HCT116 (cell line): Measurements from ENCODE around the gene MLXIPL. TPM values are rescaled to one million over a fixed set of nuclear protein-coding genes. Genes with fewer than 3 reads are reported as not detected.

Source experiments
- CBX3 ChIP-seq: IDR thresholded peaks from 2 replicates; pipeline ENCODE4 v1.6.1; 2012; ENCODE audit warnings: low read depth
- FOSL1 ChIP-seq: IDR thresholded peaks from 2 replicates; pipeline ENCODE4 v1.6.1; 2012; ENCODE audit warnings: low read depth
- POLR2AphosphoS5 ChIP-seq: IDR thresholded peaks from 2 replicates; pipeline ENCODE4 v1.6.1; 2011; ENCODE audit warnings: mild to moderate bottlenecking, low read depth, low read length, moderate library complexity
- REST ChIP-seq: IDR thresholded peaks from 2 replicates; pipeline ENCODE4 v1.6.1; 2012; ENCODE audit warnings: low read depth
- TCF7L2 ChIP-seq: IDR thresholded peaks from 2 replicates; pipeline ENCODE4 v1.7.0; 2011; ENCODE audit warnings: borderline replicate concordance, inconsistent platforms; ENCODE audit not compliant: insufficient read depth, insufficient read length; ENCODE audit errors: extremely low read depth
- YY1 ChIP-seq: IDR thresholded peaks from 2 replicates; pipeline ENCODE4 v1.6.1; 2011; ENCODE audit warnings: low read length, low read depth, moderate library complexity, mild to moderate bottlenecking; ENCODE audit not compliant: insufficient replicate concordance; ENCODE audit errors: extremely low read depth
- total RNA-seq: library from RNA; stranded (reverse); gene quantifications from one replicate; pipeline ENCODE4 v1.2.1, GENCODE V29; 2021; ENCODE audit not compliant: unreplicated experiment
- TF ChIP-seq, protein P1 (sequence below), 3 experiments: fragments of 200-600 bp in 1 of 3; sonication (generic) in 1 of 3; IDR thresholded peaks in 2 of 3; conservative IDR thresholded peaks in 1 of 3; 2 replicates each; pipeline ENCODE4 v1.5.1; 2012 to 2017; ENCODE audit warnings: low read depth in 2 of 3, low read length in 2 of 3, antibody characterized with exemption in 1 of 3, borderline replicate concordance in 1 of 3, control low read depth in 1 of 3, mild to moderate bottlenecking in 1 of 3, mixed read lengths in 1 of 3, mixed run types in 1 of 3, moderate library complexity in 1 of 3; ENCODE audit not compliant: insufficient read depth in 1 of 3
- TF ChIP-seq, protein P2 (sequence below): IDR thresholded peaks from 2 replicates; pipeline ENCODE4 v1.6.1; 2012

The MLXIPL gene
- total RNA-seq, 1 experiment from 2014 or later = 79.4 TPM

DNA sequence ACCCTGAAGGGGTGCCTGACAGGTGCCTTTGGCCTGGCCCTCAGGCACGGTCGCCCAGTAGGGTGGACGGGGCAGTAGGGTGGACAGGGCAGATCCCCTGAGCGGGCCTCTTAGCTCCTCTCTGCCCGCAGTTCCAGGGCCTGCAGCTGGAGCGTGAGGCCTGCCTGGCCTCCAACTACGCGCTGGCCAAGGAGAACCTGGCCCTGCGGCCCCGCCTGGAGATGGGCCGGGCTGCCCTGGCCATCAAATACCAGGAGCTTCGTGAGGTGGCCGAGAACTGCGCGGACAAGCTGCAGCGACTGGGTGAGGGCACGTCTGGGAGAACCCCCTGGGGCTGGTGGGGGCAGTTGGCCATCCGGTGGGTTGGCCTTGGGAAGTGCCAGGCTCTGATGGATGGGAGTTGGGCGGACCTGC lies 45.0 kb upstream of the MLXIPL start (continued):
- TF ChIP-seq, protein P1, sequence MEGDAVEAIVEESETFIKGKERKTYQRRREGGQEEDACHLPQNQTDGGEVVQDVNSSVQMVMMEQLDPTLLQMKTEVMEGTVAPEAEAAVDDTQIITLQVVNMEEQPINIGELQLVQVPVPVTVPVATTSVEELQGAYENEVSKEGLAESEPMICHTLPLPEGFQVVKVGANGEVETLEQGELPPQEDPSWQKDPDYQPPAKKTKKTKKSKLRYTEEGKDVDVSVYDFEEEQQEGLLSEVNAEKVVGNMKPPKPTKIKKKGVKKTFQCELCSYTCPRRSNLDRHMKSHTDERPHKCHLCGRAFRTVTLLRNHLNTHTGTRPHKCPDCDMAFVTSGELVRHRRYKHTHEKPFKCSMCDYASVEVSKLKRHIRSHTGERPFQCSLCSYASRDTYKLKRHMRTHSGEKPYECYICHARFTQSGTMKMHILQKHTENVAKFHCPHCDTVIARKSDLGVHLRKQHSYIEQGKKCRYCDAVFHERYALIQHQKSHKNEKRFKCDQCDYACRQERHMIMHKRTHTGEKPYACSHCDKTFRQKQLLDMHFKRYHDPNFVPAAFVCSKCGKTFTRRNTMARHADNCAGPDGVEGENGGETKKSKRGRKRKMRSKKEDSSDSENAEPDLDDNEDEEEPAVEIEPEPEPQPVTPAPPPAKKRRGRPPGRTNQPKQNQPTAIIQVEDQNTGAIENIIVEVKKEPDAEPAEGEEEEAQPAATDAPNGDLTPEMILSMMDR (IDR thresholded peaks at IDR 0.05 in 2 of 3, conservative IDR thresholded peaks at IDR 0.05 in 1 of 3; ENCODE audit: borderline replicate concordance in 1 of 3, insufficient read depth in 1 of 3, low read depth in 2 of 3, low read length in 2 of 3) = no peak
- TF ChIP-seq YY1 (no peak), POLR2AphosphoS5 (no peak), REST (no peak), FOSL1 (no peak), CBX3 (no peak), TCF7L2 (no peak)
- TF ChIP-seq, protein P2, sequence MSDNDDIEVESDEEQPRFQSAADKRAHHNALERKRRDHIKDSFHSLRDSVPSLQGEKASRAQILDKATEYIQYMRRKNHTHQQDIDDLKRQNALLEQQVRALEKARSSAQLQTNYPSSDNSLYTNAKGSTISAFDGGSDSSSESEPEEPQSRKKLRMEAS = no peak
